HG03064 (cell line): Measurements from ENCODE around the gene ZNF503.

ENCODE experiments used
- ATAC-seq: cut with Tn5 transposase; IDR thresholded peaks from one replicate; pipeline ENCODE4 v1.9.1; 2021; ENCODE audit warnings: low read depth; ENCODE audit not compliant: unreplicated experiment

The ZNF503 gene

DNA sequence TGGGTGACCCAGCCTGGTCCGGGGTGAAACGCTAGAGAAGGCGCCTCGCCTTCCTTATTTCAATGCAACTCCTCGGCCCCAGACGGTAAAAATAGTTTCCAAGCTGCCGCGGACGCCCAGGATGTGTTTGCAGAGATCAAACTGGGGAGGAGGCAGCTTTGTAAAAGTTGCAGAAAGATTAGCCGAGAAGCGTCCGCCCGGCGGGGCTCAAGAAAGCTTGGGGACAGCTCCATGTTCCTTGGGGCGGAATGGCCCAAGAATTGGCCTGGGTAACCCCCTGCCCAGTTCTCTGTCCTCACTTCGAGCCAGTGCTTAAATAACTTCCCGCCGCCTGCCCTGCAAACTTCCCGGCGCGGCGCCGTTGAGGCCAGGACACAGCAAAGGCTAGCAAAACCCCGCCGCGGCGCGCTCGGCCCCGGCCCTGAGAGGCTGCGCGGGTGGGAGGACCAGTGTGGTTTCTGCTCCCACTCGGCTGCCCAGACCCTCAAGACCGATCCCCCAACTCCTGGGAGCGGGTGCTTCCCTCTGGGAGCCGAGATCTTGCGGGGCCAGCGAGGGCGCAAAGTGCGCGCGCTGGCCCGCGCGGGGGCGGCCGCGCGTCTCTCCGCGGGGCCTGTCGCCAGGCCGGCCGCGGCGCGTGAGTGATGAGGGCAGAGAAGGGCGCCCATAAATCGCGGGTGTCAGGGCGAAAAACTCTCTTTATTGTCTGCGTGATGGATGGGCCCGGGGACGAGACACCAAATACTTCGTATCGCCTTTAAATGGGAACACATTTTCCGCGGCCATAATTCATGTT is 6.3 kb upstream of the ZNF503 start:
- no peak for ATAC-seq

DNA sequence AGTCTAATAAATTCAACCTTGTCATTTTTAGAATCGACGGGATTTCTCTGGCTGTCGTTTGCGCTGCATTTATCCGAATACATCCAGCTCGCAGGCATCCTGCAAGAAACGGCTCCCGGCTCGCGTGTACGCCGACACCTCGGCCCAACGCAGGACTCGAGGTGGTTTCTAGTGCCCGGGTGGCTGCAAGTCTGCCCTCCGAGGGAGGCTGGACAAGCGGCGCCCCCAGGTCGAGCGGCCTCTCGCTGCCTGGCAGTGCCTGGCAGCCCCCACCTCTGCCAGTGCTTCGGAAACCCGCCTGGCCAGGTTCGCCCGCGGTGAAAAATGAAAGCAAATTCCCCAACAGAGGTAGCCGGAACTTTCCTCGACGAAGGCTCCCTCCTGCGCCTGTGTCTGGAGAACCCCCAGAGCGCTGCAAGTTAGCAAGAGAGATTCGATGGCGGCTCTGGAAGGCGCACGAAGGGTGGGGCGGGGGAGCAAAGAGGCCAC is 5.7 kb upstream of the ZNF503 start:
- ATAC-seq: no peak

DNA sequence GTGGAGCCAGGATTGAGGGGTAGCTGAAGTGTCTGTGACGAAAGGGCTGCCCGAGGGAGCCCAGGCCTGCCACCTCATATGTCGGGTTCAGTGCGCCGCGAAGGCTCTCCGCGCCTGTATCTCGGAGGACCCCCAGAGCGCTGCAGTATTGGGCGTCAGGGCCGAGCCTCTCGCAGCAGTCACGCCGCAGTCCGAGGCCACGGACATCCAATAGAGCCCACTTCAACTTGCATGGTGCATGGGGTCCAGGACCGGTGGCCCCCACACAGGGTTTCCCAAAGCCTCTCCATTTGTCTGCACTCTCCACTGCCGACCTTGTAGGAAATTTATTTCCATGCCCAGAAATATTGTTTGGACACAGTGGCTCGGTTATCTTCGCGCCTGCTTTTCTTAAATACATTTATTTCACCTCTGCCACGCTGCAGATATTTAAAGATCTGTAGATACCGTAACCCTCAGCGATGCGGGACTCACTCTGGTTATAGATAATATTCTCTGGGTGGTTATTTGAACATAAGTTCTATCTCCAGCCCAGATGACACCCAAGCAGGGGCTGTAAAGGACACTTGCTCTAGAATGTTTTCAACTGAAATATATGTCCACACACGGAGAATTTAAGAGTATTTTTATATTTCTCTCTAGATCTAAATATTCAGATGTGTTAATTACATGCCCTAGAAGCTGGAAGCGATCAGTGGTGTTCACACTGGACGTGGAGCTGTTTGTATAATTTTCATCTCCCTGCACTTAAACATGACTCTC is 5.1 kb upstream of the ZNF503 start:
- no peak for ATAC-seq

DNA sequence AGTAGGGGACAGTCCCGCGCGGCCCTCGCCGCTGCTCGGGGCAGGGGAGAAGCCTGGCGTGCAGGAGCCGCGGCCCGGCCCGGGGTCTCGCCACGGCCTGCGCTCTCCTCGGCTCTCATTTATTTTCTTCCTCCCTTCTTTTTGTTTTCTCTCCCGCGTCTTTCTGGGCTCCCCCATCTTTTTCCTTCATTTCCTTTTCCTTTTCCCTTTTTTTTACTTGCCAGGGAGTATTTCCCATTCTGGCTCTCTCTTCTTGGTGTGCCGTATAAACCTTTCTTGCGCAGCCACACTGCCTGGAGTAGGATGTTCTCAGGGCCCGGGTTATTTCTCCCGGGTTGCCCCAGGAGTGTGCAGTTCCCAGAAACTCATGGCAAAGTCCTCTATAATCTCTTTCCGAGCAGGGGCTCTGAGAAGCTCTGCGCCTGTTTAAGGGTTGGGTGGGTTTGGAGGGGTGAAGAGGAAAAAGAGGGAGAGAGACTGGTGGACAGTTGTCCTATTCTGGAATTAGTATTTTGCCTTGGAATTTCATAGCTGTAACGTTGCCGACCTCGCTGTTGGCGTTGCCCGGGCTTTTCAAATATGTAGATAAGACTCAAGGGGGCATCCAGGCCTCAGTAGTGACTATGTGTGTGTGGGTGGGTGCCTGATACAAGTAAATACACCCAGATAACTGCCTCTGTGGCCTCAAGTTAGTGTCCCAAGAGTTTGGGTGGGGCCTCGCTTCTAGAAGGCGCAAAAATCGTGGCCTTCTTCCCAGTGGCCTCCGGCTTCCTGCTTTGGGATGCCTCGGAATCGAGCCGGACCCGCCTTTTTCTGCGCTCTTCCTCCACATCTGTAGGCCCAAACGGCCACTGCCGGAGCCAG is 4.3 kb upstream of the ZNF503 start:
- ATAC-seq: no peak

DNA sequence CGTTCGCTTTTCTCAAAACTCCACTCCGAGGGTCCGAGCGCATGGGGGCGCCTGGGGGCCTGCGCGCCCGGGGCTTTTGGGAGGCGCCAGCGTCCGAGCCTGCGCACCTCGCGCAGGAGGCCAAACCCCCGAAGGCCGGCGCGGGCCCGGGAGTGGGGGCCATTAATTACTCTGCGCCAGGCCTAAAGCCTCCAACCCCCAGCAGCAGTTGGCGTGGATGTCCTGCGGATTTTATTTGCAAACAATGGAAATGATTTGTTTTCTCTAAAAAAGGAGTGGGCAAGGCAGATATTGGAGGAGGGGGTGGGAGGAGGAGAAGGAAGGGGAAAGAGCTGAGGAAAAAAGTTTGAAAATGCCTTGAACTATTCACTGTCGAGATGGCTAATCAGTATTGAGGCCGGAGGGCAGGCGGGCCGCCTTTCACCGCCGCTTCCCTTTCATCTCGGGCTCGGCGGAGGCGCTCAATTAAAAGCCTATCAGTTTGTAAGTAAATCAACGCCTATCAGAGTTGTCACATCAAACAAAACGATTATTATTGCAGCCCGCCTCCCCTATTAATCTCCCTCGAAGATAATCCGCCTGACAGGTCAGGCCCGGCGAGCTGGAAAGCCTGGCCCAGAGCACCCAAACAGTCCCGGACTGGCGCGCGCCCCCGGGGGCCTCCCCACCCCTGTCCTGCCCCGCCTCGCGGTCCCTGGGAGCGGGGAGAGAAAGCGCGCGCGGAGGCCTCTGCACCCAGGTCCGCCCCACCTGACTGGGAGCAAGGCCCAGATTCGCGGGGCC is 3.4 kb upstream of the ZNF503 start:
- no peak for ATAC-seq

DNA sequence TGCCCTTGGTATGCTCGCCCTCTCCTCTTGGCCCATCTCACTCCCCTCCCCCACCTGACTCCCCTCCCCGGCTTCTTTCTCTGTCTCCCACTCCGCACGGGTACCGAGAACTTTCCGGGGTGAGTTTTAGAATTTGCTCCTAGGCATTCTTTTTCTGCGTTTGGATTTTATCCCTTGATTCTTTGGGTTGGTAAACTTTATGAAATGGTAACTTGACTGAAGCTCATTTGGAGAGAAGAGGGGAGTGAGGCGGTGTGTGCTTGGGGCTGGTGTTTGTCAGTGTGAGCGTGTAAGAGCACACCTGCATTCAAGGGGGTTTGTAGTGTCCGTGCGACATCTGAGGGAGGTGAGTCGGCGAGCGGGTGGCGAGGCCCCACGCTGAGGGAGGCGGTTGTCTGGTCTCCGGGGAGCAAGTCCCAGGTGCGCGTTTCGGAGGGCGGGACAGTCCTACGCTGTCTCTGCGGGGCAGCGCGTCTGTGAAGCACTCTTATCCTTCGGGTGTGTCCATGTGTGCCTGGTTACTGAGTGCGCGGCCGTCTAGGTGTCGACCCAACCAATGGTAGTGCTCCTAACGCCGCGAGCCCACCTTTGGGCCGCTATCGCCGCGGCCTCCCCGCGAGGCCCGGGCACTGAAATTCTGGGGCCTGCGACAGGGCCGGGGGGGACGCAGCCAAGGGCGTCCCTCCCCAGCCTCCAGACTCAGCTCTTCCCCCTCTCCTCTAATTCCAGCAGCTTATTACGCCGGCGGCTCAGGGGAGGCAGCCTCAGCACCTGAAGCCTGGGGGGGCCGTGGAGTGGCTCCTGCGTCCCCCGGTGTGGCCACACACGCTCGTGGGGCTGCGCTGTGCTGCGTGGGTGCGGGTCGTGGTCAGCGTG is 2.6 kb upstream of the ZNF503 start:
- ATAC-seq: no peak

DNA sequence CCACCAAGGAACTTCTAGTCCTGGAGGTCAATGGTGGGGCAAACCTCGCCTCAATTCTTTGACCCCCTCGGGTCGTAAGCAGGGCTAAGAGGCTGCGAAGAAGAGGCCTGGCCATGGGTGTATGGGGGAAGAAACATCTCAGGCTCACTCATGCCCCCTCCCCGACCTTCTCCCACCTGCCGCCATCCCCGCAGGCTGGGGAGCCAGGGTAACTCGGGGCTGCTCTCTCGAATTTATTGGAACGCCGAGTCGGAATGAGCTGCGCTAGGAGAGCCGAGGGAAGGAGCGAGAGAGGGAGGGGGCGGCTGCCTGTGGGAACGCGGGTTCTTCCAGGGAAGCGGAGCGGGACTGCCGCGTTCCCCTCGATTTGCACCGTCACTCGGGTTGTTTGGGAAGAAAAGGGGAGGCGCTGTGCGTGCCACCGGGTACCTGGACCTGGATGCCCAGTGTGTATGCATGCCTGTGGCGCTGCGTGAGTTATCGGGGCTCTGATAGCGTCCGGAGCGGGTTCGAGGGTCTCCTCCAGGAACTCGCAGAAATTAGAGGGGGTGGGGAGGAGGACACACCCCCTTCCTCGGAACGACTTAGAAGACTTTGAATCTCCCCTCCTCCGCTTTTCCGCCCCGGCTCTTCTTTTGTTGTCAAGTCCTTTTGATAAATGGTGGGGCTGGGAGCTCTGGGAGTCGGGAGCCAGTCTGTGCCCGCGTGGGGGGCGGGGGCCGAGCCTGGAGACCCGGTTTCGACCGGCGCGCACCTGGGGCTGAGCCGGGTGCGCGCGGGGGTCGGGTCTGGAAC is 1.8 kb upstream of the ZNF503 start:
- no peak for ATAC-seq

- no peak for ATAC-seq
Observed at GRCh38 chr10:75402486-75403143, 1.1 kb upstream of the ZNF503 start.

DNA sequence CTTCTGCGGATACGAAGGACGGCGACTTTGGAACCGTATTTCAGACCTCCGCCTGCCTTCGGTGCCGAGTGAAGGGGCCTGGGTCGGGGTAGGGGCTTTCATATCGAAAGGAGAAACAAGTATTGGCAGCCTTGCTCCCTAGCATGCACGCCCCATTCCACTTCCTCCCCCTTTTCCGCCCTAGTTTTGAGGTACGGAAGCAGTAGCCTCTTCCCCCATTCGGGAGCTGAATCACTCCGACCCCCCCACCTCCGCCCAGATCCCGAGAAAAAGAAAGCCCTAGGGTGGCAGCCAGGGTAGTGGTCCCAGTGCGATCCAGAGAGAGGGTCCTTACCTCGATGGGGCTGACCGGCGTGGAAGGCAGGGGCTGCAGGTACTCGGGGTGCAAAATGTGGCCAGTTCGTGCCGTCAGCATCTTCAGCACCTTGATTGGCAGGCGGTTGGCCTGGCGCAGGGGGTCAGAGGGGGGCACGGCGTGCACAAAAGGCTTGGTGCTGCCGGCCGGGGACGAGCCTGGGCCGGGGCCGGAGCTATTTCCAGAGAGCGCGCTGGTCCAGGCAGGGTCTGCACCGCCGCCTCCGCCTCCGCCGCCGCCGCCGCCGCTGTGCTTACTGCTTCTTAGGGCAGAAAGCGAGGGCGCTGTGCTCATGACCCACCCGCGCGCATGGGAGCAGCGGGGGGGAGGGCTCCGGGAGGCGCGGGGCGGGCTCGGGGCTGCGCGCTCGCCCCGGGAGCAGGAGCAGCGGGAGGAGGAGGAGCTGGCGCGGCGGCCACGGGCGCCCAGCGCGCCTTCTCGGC is 594 bp downstream of the ZNF503 start:
- ATAC-seq: peak; percentile 24

DNA sequence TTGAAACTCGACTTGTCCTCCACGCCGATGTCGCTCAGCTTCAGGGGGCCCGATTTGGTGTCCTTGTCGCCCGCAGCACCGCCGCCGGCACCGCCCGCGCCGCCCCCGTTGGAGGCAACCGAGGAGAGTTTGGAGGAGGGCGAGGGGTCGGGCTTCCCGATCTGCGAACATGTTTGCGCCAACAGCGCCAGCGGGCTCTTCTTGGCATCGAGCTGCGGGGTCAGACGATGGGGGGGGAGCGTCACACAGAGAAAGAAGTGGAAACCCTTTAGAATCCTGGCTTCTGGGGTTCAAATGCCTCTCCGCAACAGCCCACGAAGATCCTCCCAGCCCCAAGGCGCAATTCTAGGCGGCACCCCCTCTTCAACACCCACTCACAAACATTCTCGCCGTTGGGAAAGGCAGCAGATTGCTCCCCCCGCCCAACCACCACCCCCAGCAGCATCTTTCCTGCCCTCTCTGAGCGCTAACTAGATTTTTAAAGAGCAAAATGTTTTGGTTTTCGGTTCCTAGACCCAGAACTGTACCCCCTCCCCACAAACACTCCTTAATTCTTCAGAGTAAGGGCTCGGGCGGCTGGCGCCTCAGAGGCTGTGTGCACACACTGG is 1.3 kb downstream of the ZNF503 start:
- ATAC-seq: no peak

- ATAC-seq: no peak
Observed at GRCh38 chr10:75399461-75400162, 2.0 kb downstream of the ZNF503 start.

DNA sequence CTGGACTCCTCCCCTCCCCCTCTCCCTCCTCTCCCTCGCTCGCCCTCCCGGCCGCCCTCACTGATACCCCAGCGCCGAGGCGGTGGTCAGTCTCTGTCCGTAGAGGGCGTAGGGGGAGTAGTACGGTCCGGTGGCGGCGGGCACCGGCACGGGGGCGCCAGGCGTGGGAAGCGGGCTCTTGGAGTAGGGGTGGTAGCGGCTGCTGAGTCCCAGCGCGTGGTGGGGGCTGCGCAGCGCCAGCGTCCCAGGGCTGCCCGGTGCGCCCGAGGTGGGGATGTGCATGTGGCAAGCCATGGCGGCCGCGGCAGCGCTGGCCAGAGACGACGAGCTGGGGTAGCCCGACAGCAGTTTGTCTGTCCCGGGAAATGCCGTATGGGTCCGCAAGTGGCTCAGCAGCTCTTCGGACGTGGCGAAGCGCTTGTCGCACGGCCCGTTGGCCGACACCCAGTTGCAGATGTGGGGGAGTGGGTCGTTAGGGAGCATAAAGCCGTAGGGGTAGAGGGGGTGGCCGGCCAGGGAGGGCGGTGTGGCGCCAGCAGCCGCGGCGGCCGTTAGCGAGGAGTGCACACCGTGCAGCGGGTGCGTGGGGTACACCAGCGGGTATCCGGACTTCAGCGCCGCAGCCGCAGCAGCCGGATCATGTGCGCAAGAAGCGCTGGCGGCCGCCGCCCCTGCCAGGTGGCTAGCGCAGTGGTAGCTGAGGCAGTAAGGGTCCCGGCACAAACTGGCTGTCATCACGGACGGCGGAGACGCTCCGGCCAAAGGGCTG is 2.7 kb downstream of the ZNF503 start:
- ATAC-seq: no peak

- no peak for ATAC-seq
Observed at GRCh38 chr10:75398200-75398691, 3.3 kb downstream of the ZNF503 start.

- ATAC-seq: no peak
Observed at GRCh38 chr10:75397496-75398199, 3.9 kb downstream of the ZNF503 start.
